Measurements from ENCODE around the gene CDH4. TPM values are rescaled to one million over a fixed set of nuclear protein-coding genes. Genes with fewer than 3 reads are reported as not detected.

The CDH4 gene
- total RNA-seq, 1 donor from 2014 or later, result 8.3 TPM

DNA sequence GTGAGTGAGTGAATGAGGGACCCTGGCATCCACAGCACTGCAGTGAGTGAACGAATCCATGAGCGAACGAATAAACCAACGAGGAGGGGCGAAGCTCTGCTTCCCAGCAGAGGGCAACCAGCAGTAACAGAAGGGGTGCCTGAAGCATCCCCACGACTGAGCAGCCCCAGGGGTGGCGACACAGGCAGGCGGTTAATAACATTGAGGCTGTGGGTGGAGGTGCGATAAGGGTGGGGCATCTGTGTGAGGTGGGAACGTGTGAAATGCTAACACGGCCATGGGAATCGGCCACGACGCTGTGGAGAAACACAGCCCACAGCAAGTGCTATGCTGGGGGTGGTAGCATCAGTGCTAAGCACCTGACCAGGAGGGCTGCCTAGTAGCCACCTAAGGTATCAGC lies 737.7 kb downstream of the CDH4 start:
- Mint-ChIP-seq H3K4me1 (ENCODE audit: unreplicated experiment) (no peaks in the 10 kb centered on the region), H3K27ac (no peak overlapping the region), H3K9me3 (peaks cover 10% of the 10 kb centered on the region), H3K4me3 (no peak overlapping the region), H3K27me3 (no peaks in the 10 kb centered on the region), H3K36me3 (peaks cover 55% of the 10 kb centered on the region)
- TF ChIP-seq, protein P1, sequence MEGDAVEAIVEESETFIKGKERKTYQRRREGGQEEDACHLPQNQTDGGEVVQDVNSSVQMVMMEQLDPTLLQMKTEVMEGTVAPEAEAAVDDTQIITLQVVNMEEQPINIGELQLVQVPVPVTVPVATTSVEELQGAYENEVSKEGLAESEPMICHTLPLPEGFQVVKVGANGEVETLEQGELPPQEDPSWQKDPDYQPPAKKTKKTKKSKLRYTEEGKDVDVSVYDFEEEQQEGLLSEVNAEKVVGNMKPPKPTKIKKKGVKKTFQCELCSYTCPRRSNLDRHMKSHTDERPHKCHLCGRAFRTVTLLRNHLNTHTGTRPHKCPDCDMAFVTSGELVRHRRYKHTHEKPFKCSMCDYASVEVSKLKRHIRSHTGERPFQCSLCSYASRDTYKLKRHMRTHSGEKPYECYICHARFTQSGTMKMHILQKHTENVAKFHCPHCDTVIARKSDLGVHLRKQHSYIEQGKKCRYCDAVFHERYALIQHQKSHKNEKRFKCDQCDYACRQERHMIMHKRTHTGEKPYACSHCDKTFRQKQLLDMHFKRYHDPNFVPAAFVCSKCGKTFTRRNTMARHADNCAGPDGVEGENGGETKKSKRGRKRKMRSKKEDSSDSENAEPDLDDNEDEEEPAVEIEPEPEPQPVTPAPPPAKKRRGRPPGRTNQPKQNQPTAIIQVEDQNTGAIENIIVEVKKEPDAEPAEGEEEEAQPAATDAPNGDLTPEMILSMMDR (conservative IDR thresholded peaks at IDR 0.05), result no peak
- DNase-seq (ENCODE audit: extremely low spot score, unreplicated experiment), result no peak

Small RNA genes lying within 50 kb of the gene (microRNA-seq; reads per million reads assigned to microRNA genes)
- 0.83 reads per million for gene MIR1257
